ENCODE data around the gene GSTM2.
"Not testable (repeated sequence)": the region's sequence is repeated elsewhere in the genome, so short reads cannot be mapped to it uniquely, and the experiment has no call there.

Gene GSTM2

DNA sequence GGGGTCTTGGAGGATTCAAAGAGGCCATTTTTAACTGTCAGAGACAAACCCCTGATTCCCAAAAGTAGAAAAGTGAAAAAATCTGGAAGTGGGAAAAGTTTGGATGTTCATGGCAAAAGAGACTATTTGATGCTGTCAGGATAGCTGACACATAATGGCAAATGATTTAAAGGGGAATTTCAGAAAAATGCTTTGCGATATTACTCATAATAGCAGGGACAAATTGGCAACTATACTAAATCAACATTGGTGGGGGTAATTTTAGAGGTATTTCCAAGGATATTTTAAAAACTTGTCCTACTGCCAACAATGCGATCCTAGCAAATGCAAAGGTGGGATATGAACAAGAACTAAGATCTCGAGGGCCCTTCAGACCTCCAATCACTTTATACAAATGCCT is 17.2 kb upstream of the GSTM2 start:
- no peak for DNase-seq

DNA sequence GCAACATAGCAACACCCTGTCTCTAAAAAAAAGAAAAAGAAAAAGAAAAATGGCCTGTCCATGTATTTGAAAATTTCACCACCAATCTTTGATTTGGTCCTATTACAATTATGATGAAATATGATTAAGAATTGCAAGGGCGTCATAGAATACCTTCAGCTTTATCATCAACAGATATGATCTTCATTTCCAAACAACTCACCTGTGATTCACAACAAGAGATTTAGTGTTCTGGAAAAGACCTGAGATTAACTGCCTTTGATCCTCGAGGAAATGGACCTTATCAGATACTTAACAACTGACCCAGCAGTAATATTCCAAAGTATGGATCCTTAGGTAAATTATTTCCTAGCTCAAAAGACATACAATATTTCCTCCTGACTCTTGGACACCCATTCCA is 15.5 kb upstream of the GSTM2 start:
- no peak for DNase-seq

DNA sequence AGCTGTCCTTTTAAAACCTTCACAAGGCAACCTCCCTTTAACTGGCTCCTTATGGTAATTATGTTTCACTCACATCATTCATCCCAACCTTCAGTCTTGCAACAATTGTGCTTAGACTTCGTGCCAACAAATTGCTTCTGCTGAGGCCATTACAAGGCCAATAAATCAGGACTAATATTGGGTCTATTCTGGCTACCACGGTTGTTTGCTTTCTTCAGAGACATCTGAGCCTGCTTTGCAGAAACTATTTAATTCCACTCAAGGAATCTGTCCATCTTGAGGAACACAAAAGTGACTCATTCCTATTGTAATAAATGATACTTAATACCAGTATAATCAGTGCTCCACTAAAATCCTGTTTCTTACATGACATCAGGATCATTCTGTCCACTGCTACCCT is 14.6 kb upstream of the GSTM2 start:
- no peak for DNase-seq

DNA sequence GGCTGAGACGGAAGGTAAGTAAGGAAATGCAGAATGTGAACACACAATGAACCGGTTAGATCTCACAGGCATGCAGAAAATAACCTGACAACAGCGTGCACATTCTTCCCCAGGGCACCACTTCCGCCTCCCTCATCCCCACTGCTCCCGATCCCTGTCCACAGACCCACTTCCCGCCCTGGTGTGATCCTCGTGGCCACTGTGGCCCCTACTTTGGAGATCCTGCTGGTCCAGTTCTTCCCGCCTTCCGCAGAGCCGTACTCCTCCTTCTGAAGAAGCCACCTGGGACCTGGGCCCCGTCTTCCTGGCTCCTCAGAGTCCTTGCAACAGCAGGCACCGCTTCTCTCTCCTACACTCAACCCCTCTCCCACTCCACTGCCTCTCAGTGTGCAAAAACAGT is 13.3 kb upstream of the GSTM2 start:
- DNase-seq, result no peak

DNA sequence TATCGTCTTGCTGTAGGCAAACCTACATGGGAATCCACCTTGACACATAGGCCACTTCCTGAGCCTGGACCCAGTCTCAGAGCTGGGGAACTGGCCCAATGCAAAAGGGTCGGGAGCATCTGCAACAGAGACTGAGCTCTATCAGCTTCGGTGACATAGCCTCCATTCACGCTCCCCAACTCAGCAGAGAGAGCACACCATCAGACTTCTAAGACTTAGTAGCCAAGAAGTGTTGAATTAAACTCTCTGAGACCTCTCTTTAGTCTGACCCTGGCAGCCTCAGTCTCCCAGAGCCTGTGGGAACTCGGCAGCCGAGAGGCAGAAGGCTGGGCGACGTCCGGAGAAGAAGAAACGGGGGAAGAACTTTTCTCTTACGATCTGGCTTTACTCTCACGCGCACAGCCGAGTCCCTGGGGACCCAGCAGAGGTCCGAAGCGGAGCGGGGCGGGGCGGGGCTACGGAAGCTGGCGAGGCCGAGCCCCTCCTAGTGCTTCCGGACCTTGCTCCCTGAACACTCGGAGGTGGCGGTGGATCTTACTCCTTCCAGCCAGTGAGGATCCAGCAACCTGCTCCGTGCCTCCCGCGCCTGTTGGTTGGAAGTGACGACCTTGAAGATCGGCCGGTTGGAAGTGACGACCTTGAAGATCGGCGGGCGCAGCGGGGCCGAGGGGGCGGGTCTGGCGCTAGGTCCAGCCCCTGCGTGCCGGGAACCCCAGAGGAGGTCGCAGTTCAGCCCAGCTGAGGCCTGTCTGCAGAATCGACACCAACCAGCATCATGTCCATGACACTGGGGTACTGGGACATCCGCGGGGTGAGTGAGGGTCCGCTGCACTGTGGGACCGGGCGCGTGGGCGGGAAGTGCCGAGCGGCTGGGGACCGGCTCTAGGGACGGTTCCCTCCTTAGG is 12.0 kb upstream of the GSTM2 start, which contains the start of gene GSTM4:
Gene GSTM4 (plus strand): TSS at position 485 of the 905 bp plus-strand sequence. CDS start 291 bp downstream, at position 776.
- peak; percentile 66 for DNase-seq

DNA sequence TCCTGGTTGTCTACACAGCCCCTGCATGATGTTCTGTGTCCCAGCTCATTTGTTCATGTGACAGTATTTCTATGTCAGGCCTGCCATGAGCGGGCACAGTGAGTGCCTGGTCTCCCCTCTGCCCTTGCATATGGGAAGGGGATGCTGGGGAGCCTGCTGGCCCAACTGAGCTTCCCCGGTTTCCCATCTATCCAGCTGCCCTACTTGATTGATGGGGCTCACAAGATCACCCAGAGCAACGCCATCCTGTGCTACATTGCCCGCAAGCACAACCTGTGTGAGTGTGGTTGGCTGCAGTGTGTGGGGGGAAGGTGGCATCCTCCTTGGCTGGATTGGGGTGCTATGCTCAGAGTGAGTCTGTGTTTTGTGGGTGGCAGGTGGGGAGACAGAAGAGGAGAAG is 10.5 kb upstream of the GSTM2 start:
- no peak for DNase-seq

DNA sequence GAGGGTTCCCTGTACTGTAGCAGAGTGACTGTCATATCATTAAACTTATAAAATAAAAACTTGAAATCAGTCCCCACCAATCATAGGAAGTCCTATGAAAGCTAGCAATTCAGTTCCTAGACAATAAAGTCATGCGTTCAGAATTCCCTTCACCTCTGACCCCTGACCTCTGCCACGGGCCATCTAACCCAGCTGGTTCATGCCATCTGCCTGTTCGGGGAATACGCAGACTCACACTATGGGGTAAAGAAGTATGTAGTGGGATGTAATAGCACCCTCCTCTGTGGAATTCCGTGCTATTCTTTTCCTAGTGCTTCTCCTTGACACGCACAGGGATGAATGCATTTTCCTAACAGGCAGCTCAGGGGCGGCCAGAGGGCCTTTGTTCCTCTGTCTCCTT is 9.9 kb upstream of the GSTM2 start:
- no peak for DNase-seq

DNA sequence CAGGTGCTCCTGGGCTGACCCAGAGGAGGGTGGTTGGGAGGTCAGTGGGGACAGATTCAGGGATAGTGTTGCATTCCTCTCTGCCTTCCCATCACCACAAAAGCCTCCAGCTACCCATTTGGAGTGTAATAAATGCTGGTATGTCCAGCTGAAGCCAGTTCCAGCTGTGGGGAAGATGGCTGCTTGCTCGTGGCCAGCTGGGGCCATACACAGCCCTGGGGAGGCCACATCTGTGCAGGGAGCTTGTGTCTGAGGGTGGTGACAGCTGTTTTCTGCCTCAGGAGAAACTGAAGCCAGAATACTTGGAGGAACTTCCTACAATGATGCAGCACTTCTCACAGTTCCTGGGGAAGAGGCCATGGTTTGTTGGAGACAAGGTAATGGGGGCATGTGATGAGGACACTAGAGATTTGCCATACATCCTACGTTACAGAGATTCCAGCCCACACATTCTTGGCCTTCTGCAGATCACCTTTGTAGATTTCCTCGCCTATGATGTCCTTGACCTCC is 9.3 kb upstream of the GSTM2 start:
- no peak for DNase-seq

DNA sequence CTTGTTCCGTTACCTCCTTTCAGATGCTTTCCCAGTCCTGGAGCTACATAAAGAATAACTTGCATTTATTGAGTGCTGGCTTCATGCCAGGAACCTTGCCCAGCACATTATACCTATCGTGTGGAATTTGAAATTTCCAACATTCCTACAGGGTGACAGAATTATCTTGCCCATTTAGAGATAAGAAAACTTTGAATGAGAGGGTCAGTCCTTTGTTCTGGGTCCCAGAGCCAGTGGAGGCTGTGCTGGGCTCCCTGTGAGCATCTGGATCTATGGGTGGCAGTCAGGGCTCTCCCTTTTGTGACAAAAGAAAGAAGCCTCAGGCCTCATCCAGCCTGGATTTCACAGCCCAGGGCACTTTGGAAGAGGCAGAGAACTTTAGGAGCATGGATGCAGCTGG is 8.7 kb upstream of the GSTM2 start:
- DNase-seq, result no peak

DNA sequence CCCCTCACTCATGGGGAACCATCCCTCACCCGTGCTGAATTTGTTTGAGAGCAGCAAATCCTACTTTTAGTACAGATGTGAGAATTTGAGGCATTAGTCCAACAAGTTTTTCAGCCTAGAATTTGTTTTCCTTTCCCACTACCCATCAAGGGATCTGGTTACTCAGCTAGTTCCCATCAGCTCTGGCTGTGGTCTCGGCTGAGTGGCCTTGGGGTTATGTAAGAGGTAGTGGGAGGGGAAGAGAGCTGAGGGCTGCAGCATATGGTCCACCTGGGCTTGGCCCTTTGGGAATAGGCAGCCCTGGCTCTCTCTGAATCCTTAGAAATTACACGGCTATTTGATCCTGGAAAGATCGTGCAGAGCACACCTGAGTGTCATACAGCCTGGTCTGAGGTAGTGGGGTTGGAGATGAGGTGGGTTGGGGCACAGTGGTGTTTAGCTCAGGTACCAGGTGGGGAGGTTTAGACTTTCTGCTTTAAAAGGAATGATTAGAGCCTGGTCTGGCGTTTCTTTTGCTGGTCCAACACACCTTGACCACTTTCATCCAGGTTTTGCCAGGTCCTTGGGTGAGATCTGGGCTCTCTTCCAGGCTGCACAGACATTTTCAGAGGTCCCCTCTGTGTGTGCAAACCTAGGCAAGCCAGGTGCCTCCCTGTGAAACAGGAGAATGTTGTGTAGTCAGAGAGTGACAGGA is 7.7 kb upstream of the GSTM2 start:
- DNase-seq, result no peak

DNA sequence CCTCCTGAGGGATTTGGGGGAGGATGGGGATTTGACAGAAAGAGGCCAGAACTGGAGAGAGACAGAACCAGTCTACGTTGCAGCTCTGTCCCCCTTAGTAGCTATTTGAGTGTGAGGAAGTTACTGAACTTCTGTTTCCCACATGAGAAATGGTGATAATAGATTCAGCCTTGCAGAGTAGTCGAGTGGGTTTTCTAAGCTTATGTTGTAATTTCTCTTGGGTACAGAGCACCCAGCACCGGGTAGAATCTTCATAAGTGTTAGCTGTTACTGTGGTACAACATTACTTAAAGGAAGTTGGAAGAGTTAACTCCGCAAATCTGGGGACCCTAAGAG is 7.2 kb upstream of the GSTM2 start:
- not testable (repeated sequence) for DNase-seq

DNA sequence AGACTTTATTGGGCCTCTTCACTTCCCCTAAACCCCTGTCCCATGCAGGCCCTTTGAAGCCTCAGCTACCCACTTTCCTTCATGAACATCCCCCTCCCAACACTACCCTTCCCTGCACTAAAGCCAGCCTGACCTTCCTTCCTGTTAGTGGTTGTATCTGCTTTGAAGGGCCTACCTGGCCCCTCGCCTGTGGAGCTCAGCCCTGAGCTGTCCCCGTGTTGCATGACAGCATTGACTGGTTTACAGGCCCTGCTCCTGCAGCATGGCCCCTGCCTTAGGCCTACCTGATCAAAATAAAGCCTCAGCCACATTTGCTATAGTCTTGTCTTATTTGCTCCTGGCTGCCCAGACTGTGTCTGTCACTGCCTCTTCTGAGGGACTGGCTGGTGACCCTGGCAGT is 6.5 kb upstream of the GSTM2 start:
- no peak for DNase-seq

DNA sequence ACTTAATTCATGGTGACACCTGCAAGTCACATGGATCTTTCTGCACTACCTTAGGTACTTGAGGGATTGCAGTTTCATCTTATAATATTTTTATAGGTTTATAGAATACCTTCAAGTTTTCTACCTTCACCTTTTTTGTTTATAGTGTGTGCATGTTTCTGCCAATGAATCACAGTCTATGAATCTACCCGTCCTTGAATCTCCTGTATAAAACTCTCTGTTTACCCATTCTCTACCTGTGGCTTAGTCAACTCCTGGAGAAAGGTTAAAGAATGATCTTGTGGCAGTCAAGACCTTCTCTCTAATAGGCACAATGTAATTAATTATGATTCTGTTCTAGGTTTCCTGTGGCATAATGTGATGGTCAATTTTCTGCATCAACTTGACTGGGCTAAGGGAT is 3.2 kb upstream of the GSTM2 start:
- no peak for DNase-seq

DNA sequence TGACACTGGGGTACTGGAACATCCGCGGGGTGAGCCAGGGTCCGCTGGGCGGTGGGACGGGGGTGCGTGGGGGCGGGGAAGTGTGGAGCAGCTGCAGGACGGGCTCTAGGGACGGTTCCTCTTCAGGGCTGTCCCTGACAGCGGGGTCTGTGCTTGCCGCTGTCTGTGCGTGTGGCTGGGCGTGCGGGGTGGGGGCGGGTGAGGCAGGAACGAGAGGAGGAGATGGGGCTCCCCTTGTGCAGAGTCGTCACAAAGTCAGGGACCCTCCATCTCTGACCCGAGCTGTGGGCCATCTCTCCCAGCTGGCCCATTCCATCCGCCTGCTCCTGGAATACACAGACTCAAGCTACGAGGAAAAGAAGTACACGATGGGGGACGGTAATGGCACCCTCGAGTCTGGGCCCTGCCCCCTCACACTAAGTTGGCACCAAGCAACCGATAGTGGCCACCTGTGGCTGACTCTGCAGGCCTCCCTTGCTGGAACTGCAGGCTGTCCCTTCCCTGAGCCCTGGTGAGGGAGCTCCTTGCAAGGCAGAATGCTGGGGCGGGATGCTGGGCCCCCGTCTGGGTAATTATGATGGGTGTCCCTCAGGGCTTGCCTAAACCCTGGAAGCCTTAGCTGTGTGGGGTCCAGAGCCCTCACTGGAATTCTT is 392 bp downstream of the GSTM2 start:
- DNase-seq, result no peak

DNA sequence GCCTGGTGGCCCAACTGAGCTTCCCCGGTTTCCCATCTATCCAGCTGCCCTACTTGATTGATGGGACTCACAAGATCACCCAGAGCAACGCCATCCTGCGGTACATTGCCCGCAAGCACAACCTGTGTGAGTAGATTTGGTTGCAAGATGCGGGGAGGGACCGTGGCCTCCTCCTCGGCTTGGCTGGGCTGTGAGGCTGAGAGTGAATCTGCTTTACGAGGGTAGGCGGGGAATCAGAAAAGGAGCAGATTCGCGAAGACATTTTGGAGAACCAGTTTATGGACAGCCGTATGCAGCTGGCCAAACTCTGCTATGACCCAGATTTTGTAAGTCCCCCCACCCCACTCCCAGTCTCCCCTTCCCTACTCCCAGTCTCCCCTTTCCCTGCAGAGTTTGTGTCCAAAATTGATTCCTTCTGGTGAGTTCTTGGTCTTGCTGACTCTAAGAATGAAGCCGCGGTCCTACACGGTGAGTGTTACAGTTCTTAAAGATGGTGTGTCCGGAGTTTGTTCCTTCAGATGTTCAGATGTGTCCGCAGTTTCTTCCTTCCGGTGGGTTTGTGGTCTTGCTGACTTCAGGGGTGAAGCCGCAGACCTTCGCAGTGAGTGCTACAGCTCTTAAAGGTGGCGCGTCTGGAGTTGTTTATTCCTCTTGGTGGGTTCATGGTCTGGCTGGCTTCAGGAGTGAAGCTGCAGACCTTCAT is 1.5 kb downstream of the GSTM2 start:
- DNase-seq, result no peak

DNA sequence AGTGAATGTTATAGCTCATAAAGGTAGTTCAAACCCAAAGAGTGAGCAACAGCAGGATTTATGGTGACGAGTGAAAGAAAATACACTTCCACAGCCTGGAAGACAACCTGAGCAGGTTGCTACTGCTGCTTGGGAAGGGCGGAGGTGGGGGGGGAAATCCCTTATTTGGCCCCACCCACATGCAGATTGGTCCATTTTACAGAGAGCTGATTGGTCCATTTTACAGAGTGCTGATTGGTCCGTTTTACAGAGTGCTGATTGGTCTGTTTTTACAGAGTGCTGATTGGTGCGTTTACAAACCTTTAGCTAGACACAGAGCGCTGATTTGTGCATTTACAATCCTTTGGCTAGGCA is 2.1 kb downstream of the GSTM2 start:
- DNase-seq, result not testable (repeated sequence)

DNA sequence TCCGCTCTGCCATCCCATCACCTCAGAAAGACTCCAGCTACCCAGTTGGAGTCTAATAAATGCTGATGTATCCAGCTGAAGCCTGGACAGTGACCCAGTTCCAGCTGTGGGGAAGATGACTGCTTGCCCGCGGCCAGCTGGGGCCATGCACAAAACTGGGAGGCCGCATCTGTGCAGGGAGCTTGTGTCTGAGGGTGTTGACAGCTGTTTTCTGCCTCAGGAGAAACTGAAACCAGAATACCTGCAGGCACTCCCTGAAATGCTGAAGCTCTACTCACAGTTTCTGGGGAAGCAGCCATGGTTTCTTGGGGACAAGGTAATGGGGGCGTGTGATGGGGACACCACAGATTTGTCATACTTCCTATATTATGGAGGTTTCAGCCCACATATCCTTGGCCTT is 3.2 kb downstream of the GSTM2 start:
- peak; percentile 54 for DNase-seq

DNA sequence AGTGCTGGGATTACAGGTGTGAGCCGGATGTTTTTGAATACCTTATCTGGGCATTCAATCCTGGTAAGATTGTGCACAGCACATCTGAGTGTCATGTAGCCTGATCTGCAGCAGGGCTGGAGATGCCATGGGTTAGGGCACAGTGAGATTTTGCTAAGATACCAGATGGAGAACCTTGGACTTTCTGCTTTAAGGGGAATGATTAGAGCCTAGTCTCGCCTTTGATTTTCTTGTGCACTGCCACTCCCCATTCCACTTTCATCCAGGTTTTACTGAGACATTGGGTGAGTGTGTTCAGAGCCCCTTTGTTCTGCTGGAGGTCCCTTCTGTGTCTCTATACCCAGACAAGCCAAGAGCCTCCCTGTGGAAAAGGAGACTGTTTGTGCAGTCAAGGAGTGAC is 6.0 kb downstream of the GSTM2 start:
- DNase-seq, result not testable (repeated sequence)

DNA sequence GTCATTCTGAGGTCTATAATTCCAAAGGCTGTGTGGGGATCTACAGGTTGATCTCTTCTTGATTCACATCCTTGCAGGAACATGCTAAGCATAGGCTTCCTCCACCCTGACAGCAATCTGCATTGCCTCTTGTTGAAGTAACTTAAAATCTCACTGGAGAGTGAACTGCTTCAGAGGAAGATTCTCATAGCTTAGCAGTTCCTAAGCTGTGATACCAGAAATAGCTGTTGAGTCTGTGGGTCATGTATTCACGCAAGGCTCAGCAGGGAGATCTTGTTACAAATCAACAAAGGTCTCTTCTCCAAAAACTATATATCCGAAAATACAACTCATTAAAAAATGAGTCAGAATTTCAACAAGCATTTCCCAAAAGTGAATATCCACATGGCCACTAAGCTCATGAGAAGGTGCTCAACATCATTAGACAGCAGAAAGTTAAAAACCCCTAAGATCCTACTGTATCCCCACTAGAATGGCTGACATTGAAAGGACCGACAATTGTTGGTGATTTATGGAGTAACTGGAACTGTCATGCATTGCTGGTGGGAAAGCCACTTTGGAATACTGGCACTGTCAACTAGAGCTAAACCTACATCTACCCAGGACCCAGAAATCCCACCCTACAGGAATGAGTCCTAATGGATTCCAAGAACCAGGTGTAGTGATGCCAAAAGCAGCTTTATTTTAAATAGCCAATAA is 9.0 kb downstream of the GSTM2 start:
- not testable (repeated sequence) for DNase-seq

DNA sequence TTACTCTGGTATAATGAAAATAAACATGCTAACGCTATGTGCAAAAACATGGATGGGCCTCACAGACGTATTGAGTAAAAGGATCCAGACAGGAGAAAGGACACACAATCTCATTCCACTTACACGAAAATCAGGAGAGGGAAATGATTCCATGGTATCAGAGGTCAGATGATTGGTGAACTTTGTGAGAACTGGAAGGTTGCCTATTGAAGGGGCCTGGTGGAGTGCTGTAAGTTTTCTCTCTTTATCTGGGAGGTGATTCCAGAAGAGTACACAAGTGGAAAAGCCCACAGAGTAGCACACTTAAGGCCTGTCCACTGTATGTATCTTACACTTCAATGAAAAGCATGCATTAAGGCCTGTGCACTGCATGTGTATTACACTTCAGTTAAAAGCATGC is 9.6 kb downstream of the GSTM2 start:
- no peak for DNase-seq

DNA sequence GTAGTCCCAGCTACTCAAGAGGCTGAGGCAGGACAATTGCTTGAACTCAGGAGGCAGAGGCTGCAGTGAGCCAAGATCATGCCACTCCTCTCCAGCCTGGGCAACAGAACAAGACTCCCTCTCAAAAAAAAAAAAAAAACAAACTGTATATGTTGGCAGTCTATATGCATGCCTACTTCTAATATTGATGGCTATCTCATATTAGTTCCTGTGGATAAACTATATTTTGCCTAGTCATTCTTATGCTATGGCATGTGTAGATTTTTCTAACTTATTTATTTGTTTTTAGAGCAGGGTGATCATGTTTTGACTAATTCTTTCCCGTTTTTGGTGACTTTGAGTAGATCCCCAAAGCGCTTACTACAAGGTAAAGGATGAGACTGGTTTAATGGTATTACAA is 10.8 kb downstream of the GSTM2 start:
- not testable (repeated sequence) for DNase-seq

DNA sequence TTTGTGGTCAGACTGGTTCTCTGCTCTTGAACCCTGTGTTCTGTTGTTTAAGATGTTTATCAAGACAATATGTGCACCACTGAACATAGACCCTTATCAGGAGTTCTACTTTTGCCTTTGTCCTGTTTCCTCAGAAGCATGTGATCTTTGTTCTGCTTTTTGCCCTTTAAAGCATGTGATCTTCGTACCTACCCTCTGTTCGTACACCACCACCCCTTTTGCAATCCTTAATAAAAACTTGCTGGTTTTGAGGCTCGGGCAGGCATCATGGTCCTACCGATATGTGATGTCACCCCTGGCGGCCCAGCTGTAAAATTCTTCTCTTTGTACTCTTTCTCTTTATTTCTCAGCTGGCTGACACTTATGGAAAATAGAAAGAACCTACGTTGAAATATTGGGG is 16.9 kb downstream of the GSTM2 start:
- not testable (repeated sequence) for DNase-seq

Measured in RPMI8226 (cell line).